DMS79 treated with DMSO at 0.1 percent for 48 hours (cell line): ENCODE measurements around the gene EMC10.
"Not testable (repeated sequence)": the region's sequence is repeated elsewhere in the genome, so short reads cannot be mapped to it uniquely, and the experiment has no call there.

Experiments
- DNase-seq: peaks from one replicate; lab custom pipeline; 2025; lab: John Stamatoyannopoulos, UW

The EMC10 gene

GRCh38 chr19:50476224-50476906 lies at the start of gene EMC10, which contains the start of gene GARIN5A:
EMC10 (plus strand) TSS chr19:50476507; CDS start chr19:50476545, 38 bp downstream.
GARIN5A (minus strand) TSS chr19:50476848; CDS start chr19:50476388, 460 bp downstream.
- DNase-seq = peak; percentile 87

- no peak for DNase-seq
Measured at GRCh38 chr19:50427318-50427925, 48.9 kb upstream of the EMC10 start.

- DNase-seq = no peak
Measured at GRCh38 chr19:50427997-50428425, 48.3 kb upstream of the EMC10 start.

DNA sequence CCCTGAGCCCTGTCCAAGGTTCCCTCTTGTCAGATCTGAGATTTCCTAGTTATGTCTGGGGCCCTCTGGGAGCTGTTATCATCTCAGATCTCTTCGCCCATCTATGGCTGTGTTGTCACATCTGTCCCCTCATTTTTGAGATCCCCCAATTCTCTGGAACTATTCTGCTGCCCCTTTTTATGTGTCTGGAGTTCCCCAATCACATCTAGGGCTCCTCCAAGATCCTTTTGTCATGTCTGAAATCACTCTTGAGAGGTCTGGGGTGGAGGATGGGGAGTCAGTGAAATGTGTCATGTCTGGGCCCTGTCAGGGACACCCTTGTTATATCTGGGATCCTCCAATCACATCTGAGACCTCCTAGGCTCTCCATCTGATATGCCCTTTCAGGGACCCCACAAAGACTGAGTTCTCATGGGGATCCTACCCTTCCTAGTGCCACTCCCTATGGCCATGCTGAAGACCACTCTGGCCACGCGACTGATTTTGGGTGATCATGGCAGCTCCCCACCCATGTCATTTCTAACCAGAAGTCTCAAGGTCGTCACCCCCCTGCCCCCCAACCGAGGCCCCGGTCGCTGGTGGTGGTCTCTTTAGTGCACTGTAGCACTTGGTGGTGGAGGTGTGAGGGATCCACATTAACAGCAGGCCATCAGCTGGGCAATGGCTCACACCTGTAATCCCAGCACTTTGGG lies 47.4 kb upstream of the EMC10 start:
- no peak for DNase-seq

GRCh38 chr19:50430888-50431342 lies 45.4 kb upstream of the EMC10 start:
- no peak for DNase-seq

DNA sequence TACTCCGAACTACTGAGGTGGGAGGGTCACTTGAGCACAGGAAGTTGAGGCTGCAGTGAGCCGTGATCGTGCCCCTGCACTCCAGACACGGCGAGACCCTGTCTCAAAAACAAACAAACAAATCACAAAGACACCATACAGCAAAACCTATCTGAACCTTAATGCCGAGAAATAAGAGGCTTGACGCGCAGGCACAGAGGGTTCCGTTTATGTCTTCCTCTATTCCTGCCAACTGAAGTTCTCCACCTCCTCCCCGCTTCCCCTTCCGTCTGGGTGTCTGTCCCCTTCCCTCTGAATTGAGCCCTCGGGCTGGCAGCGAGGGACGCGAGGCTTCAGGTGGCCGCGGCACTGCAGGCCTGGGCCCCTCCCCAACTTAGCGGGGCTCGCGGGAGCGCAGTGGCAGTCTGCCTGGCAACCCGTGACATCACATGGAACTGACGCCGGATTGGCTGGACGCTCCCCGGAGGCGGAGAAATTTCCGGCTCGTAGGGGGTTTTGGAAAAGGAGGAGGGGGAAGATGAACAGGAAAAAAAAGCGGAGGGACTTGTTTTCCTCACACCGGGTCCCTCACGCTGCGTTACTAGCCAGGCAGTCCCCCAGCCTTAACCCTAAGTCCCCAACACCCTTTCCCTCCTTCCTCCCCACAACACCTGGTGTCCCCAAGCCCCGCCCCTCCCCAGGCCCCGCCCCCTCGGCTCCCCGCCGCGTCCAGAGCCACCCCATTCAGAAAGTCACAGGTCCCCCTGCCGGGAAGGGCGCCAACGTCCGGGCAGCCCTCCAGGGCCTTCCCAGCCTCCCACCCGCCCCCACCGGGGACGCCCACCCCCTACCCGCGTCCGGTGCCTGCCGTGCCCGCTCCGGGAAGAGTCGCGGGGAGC lies 44.7 kb upstream of the EMC10 start:
- peak; percentile 75 for DNase-seq

DNA sequence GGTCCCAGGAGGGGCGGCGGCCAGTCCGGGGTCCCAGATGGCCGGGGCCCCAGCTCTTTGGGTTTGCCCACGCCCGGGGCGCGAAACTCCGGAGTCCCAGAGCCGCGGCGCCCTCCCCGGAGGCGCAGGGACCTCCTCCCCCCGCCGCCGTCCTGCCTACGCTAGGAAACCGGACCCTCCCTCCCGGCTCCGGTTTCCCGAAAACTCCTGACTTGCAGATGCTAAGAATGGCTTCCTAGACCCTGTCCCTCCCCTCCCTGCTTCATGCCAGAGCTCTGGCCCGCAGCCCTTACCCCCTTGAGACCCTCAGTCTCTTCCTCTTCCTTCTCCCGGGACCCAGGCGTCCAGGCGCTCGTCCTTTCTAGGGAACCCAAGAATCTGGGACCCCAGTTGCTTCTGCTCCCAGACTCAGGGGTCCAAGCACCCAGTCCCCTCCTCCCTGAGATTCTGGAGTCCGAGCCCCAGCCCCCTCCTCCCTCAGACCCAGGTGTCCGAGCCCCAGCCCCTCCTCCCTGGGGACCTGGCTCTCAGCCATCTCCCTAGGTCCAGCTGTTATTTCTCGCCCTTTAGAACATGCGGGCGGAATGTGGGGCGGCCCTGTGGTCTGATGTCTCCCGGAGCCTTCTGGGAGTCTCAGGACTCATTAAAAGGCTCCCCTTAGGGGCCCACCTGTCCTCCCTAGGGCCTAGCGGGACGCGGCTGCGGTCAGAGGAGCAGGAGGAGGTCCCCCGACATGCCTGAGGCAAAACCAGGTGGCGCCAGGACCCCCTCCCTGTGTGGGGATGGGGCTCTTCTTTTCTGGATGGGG lies 43.9 kb upstream of the EMC10 start, which contains the start of gene MYBPC2:
Gene MYBPC2, plus strand, starts transcription at position 672 of the 808 bp plus-strand sequence. Its CDS starts 62 bp downstream, at position 734.
- DNase-seq = peak; percentile 15

DNA sequence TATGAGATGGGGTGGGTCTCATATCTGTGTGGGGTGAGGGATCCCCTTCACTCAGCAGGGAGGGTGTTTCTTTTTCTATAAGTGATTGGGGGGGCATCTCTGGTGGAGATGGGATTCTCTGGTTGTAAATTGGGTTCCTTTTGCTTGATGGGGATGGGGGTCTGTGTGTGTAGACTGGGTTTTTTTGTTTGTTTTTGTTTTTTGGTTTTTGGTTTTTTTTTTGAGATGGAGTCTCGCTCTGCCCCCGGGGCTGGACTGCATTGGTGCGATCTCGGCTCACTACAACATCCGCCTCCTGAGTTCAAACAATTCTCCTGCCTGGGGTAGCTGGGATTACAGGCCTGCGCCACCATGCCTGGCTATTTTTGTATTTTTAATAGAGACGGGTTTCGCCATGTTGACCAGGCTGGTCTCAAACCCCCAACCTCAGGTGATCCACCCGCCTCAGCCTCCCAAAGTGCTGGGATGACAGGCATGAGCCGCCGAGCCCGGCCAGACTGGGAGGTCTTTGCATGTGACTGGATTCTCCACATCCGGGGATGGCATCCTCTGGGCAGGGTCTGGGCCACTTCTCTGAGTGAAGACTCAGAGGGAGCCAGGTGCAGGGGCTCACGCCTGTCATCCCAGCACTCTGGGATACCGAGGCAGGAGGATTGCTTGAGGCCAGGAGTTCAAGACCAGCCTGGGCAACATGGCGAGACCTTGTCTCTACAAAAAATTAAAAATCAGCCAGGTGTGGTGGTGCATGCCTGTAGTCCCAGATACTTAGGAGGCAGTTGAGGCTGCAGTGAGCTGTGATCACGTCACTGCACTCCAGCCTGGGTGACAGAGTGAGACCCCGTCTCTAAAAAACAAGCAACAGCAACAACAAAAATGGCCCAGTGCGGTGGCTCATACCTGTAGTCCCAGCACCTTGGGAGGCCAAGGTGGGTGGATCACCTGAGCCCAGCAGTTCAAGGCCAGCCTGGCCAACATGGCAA lies 42.8 kb upstream of the EMC10 start:
- DNase-seq = no peak

- no peak for DNase-seq
Measured at GRCh38 chr19:50434525-50434924, 41.8 kb upstream of the EMC10 start.

- DNase-seq = no peak
Measured at GRCh38 chr19:50435221-50435620, 41.1 kb upstream of the EMC10 start.

DNA sequence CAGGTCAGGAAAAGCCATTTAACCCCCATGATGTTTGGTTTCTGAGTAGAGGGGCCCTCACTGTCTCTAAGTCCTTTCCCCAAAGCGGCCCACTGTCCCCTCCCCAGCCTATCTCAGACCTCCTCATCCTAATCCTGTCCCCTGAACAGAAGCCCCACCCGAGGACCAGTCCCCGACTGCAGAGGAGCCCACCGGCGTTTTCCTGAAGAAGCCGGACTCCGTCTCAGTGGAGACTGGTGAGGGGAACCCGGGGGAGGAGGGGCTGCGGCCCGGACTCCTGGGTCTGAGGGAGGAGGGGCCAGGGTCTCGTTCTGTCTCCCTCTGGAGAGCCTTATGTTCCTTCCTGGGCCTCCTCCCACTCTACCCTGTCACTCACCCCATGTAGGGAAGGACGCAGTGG lies 40.7 kb upstream of the EMC10 start:
- DNase-seq = no peak

- DNase-seq = no peak
Measured at GRCh38 chr19:50437862-50438449, 38.4 kb upstream of the EMC10 start.

DNA sequence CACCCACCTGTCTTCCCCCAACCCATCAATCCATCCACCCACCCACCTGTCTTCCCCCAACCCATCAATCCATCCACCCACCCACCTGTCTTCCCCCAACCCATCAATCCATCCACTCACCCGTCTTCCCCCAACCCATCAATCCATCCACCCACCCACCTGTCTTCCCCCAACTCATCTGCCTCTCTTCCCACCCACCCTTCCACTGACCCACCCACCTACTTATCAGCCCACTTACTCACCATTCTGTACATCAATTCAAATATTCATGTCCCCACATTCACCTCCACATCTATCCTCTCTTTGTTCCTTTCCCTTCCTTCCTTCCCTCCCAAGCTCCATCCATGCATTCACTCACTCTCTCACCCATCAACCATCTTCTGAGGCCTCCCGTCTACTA lies 37.2 kb upstream of the EMC10 start:
- not testable (repeated sequence) for DNase-seq

GRCh38 chr19:50444059-50444458 lies 32.2 kb upstream of the EMC10 start:
- DNase-seq = no peak

DNA sequence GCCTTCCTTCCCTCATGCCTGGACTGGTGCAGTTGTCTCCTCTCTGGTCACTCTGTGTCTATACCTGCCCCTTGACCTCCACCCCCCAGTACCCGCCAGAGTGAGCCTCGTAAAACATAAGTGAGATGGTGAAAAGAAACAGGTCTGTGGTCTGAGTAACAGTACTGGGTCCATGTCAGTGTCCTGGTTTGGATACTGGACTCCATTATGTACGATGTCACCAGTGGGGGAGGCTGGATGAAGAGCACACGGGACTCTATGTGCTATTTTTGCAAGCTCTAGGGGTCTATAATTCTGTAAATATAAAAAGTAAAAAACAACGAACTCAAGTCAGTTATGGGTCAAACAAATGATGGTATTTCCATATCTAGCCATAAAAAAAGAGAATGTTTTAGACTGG lies 29.3 kb upstream of the EMC10 start:
- DNase-seq = no peak

- no peak for DNase-seq
Measured at GRCh38 chr19:50447750-50448149, 28.6 kb upstream of the EMC10 start.

DNA sequence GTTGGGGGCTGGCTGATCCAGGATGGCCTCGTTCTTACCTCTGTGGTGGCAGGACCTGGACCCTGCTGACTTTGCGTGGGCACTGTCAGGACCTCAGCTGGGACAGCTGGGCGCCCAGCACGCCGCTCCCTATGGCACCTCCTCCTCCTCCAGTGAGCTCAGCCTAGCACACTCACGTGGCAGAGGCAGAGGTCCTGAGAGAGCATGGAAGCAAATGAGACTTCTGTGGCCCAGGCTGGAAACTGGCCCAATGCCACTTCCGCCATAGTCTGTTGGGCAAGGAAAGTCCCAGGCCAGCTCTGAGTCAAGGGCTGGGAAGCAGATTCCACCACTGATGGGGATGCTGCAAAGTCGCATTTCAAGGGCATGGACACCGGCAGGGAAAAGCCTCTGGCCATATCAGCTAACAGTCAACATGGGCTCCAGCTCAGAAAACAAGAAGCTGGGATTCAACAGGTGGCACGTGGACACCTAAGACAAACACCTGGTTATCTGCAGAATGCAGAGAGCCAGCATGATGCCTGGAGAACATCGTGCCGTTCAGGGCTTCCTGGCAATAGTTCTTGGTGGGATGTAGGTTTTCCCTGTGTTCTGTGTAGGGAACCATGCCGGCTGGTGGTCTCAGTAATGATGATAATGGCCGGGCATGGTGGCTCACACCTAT lies 26.9 kb upstream of the EMC10 start:
- DNase-seq = no peak

- no peak for DNase-seq
Measured at GRCh38 chr19:50450369-50451222, 25.7 kb upstream of the EMC10 start.
